Measurements from ENCODE around the gene IL1RL1.

The IL1RL1 gene

DNA sequence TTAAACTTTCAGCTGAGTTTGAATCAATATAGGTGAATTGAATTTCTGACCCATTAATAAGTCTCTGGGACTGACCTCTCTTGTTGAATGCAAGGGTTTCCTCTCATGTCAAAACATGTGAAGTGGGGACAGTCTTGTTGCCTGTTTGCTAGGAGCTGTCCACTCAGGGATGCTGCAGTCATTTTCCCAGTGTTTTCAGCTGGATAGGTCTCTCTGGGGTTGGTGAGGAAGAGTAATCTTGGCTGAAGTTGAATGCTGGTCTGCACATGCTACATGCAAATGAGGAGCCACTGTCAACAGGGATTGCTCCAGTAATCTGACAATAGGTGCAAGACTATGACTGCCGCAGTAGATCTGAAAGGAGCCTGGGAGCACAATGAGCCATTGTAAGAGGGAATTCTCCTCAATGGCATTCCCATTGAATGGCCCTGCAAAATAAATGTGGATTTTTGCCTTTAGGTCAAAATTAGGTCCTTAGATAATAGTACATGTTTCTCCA is 34.1 kb upstream of the IL1RL1 start:
- Histone ChIP-seq H3K27ac (ENCODE audit: low read depth, low read length) (no peak overlapping the region), H3K79me2 (ENCODE audit: control insufficient read depth, insufficient read depth, low read length, unreplicated experiment) (no peaks in the 10 kb centered on the region), H3K27me3 (ENCODE audit: insufficient read depth, low read length) (peaks cover 3% of the 10 kb centered on the region), H3K36me3 (ENCODE audit: insufficient read depth, low read length) (no peaks in the 10 kb centered on the region), H2AFZ (ENCODE audit: low read length, unreplicated experiment) (no peak overlapping the region), H3K4me1 (ENCODE audit: control insufficient read depth, insufficient read depth, low read length, unreplicated experiment) (no peaks in the 10 kb centered on the region), H3K4me3 (ENCODE audit: low read depth, low read length) (no peak overlapping the region)

DNA sequence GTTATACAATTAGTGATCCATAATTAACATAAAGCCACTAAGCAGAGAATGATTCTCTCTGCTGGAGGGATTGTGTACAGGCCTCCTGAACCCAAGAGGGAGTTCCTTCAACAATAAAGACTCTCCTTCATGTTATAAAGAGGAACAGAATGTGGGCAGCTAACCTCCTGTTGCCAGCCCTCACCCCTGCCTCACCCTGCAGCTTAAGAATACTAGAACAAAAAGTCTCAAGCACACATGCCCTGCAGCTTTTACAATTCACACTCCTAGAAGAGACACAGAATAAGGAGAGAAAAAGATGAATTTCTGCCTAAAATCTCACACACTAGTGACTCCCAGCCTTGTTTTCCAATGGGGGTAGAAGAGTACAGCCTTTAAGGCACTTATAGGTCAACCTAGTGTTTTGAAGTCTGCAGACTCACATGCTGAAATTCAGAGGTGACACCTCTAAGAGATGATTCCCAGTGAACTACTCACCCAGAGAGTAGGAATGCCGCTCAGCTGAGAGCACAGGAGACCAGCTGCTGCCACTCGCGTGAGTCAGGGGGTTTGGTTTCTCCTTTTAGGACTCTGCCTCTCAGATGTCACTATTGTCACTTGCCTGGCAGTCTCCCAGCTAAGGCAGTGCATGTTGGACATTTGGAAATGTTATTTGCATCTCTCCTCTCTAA is 32.5 kb upstream of the IL1RL1 start:
- no peaks in the 10 kb centered on the region for H3K36me3 ChIP-seq (ENCODE audit: insufficient read depth, low read length)
- no peaks in the 10 kb centered on the region for H3K4me1 ChIP-seq (ENCODE audit: control insufficient read depth, insufficient read depth, low read length, unreplicated experiment)
- H3K79me2 ChIP-seq (ENCODE audit: control insufficient read depth, insufficient read depth, low read length, unreplicated experiment), result no peaks in the 10 kb centered on the region
- no peak overlapping the region for H2AFZ ChIP-seq (ENCODE audit: low read length, unreplicated experiment)
- H3K27ac ChIP-seq (ENCODE audit: low read depth, low read length), result no peak overlapping the region
- no peak overlapping the region for H3K4me3 ChIP-seq (ENCODE audit: low read depth, low read length)
- peaks cover 3% of the 10 kb centered on the region for H3K27me3 ChIP-seq (ENCODE audit: insufficient read depth, low read length)

DNA sequence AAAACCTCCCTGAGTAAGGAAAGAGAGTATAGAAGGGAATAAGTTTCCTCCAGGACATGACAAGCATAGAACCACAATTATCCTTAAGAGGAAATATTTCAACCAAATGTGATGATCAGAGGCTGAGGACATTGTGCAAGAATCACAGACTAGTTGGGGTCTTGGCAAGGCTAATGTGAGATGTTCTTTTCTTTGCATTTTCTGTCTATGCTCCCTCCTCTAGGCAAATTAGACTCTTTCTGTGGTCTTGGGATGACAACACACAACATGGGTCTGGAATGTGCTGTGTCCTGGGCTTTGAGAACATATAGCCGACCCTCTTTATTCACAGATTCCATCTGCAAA is 32.0 kb upstream of the IL1RL1 start:
- Histone ChIP-seq H3K4me1 (ENCODE audit: control insufficient read depth, insufficient read depth, low read length, unreplicated experiment) (no peaks in the 10 kb centered on the region), H3K27ac (ENCODE audit: low read depth, low read length) (no peak overlapping the region), H2AFZ (ENCODE audit: low read length, unreplicated experiment) (no peak overlapping the region), H3K4me3 (ENCODE audit: low read depth, low read length) (no peak overlapping the region), H3K36me3 (ENCODE audit: insufficient read depth, low read length) (no peaks in the 10 kb centered on the region), H3K79me2 (ENCODE audit: control insufficient read depth, insufficient read depth, low read length, unreplicated experiment) (no peaks in the 10 kb centered on the region), H3K27me3 (ENCODE audit: insufficient read depth, low read length) (peaks cover 3% of the 10 kb centered on the region)

DNA sequence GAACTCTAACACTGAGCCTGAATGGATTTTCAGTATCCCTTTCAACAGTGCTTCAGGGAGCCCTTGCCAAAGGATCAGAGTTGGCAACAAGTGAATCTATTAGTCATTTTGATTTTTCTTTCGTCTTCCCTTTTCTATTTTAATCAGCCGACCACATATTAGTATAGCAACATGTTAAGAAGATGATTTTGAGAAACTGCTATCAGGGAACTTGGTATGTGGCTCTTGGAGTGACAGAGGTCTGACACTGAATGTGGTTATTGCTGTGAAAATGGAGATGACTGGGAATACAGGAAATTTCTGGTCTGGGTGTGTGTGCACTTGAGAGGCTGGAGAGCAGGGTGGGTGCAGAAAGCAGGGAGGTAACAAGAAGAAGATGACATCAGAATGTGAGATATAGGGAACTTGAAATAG is 28.7 kb upstream of the IL1RL1 start:
- H2AFZ ChIP-seq (ENCODE audit: low read length, unreplicated experiment), result no peak overlapping the region
- no peaks in the 10 kb centered on the region for H3K36me3 ChIP-seq (ENCODE audit: insufficient read depth, low read length)
- H3K4me3 ChIP-seq (ENCODE audit: low read depth, low read length), result no peak overlapping the region
- no peak overlapping the region for H3K27ac ChIP-seq (ENCODE audit: low read depth, low read length)
- H3K27me3 ChIP-seq (ENCODE audit: insufficient read depth, low read length), result no peaks in the 10 kb centered on the region
- H3K79me2 ChIP-seq (ENCODE audit: control insufficient read depth, insufficient read depth, low read length, unreplicated experiment), result no peaks in the 10 kb centered on the region
- no peaks in the 10 kb centered on the region for H3K4me1 ChIP-seq (ENCODE audit: control insufficient read depth, insufficient read depth, low read length, unreplicated experiment)

DNA sequence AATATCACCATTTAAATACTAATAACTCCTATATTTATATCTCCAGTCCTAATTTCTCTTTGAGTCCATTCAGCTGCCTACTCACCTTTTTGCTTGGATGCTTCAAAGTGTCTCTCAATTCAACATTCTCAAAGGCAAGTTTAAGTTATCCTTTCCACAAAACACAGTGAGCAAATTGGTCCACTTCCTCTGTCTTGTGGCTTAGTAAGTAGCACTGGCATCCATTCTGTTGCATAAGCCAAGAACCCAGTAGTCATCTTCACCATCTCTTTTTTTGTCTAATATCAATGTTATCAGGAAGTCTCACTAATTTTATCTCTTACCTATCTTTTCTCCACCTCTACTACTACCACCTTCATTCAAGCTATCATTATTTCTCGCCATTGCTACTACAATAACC is 27.4 kb upstream of the IL1RL1 start:
- Histone ChIP-seq H3K27me3 (ENCODE audit: insufficient read depth, low read length) (no peaks in the 10 kb centered on the region), H3K79me2 (ENCODE audit: control insufficient read depth, insufficient read depth, low read length, unreplicated experiment) (no peaks in the 10 kb centered on the region), H2AFZ (ENCODE audit: low read length, unreplicated experiment) (no peak overlapping the region), H3K4me1 (ENCODE audit: control insufficient read depth, insufficient read depth, low read length, unreplicated experiment) (no peaks in the 10 kb centered on the region), H3K27ac (ENCODE audit: low read depth, low read length) (no peak overlapping the region), H3K36me3 (ENCODE audit: insufficient read depth, low read length) (no peaks in the 10 kb centered on the region), H3K4me3 (ENCODE audit: low read depth, low read length) (no peak overlapping the region)

DNA sequence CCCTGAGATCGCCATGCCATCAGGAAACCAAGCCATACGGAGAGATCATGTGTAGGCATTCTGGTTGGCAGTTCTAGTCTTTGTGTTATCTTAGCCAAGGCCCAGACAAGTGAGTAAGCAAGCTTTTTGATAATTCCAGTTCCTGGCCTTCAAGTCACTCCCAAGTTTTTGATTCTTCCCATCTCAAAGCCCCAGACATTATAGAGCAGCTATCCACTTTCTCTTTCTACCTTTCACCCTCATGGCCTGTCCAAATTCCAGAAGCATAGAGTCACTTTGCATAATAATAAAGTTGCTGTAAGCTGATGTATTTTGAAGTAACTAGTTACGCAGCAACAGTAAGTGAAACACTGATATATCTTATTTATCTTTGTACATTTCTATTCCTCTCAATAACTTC is 26.8 kb upstream of the IL1RL1 start:
- no peak overlapping the region for H2AFZ ChIP-seq (ENCODE audit: low read length, unreplicated experiment)

DNA sequence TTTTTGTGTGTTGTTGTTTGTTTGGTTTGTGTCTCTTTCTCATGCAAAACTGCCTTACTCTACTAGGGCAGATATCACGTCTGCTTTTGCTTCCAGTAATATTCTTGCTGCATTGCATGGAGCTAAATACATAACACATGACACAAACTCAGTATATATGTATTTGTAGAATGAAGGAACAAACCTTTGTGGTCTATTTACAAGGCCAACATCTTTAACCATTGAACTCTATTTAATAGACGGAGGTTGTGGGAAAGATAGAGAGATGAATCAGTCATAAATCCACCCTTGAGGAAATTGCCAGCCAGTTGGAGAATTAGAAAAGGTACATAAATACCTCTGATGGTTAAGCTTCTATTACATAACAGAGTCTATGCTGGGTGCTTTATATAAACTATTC is 26.0 kb upstream of the IL1RL1 start:
- Histone ChIP-seq H3K27ac (ENCODE audit: low read depth, low read length) (no peak overlapping the region), H3K4me1 (ENCODE audit: control insufficient read depth, insufficient read depth, low read length, unreplicated experiment) (no peaks in the 10 kb centered on the region), H2AFZ (ENCODE audit: low read length, unreplicated experiment) (no peak overlapping the region), H3K4me3 (ENCODE audit: low read depth, low read length) (no peak overlapping the region), H3K79me2 (ENCODE audit: control insufficient read depth, insufficient read depth, low read length, unreplicated experiment) (no peaks in the 10 kb centered on the region), H3K27me3 (ENCODE audit: insufficient read depth, low read length) (no peaks in the 10 kb centered on the region), H3K36me3 (ENCODE audit: insufficient read depth, low read length) (no peaks in the 10 kb centered on the region)

More for the DNA sequence above, 26.8 kb upstream of the IL1RL1 start:
- Histone ChIP-seq H3K4me1 (ENCODE audit: control insufficient read depth, insufficient read depth, low read length, unreplicated experiment) (no peaks in the 10 kb centered on the region), H3K79me2 (ENCODE audit: control insufficient read depth, insufficient read depth, low read length, unreplicated experiment) (no peaks in the 10 kb centered on the region), H3K27me3 (ENCODE audit: insufficient read depth, low read length) (no peaks in the 10 kb centered on the region), H3K27ac (ENCODE audit: low read depth, low read length) (no peak overlapping the region), H3K36me3 (ENCODE audit: insufficient read depth, low read length) (no peaks in the 10 kb centered on the region), H3K4me3 (ENCODE audit: low read depth, low read length) (no peak overlapping the region)

DNA sequence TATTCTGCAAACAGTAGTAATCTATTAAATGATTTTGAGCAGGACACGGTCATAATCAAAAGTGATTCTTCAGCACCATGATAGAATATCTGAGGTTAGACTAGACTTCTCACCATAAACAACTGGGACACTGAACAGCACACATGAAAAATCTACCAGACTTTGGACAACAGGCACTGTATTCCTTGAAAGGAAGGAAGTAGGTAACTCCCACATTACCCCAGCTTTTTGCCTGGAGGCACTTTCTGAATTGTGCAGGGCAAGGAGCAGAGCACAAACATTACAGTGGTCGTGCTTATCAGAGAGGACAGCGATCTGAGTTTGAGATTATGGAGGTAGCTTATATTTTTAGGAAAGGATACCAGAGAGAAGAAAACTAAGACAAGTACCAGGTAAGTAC is 25.3 kb upstream of the IL1RL1 start:
- no peak overlapping the region for H3K4me3 ChIP-seq (ENCODE audit: low read depth, low read length)
- no peaks in the 10 kb centered on the region for H3K4me1 ChIP-seq (ENCODE audit: control insufficient read depth, insufficient read depth, low read length, unreplicated experiment)
- no peak overlapping the region for H3K27ac ChIP-seq (ENCODE audit: low read depth, low read length)
- H2AFZ ChIP-seq (ENCODE audit: low read length, unreplicated experiment), result no peak overlapping the region
- H3K79me2 ChIP-seq (ENCODE audit: control insufficient read depth, insufficient read depth, low read length, unreplicated experiment), result no peaks in the 10 kb centered on the region
- H3K36me3 ChIP-seq (ENCODE audit: insufficient read depth, low read length), result no peaks in the 10 kb centered on the region
- H3K27me3 ChIP-seq (ENCODE audit: insufficient read depth, low read length), result no peaks in the 10 kb centered on the region

DNA sequence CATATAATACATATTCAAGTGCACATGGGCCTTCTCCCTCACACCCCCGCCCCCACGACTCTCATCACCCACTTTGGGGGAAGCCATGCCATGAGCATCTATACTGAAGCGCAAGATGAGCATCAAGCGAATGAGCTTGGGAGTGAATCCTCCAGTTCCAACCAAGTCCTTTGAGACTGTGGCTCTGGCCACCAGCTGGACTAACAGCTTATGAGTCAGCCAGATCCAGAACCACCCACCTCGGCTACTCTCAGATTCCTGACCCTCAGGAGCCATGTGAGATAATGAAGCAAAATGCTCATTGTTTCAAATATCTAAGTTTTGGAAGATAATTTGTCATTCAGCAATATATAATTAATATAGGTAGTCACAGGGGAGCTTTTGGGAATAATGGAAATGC is 22.2 kb upstream of the IL1RL1 start:
- no peak overlapping the region for H2AFZ ChIP-seq (ENCODE audit: low read length, unreplicated experiment)

DNA sequence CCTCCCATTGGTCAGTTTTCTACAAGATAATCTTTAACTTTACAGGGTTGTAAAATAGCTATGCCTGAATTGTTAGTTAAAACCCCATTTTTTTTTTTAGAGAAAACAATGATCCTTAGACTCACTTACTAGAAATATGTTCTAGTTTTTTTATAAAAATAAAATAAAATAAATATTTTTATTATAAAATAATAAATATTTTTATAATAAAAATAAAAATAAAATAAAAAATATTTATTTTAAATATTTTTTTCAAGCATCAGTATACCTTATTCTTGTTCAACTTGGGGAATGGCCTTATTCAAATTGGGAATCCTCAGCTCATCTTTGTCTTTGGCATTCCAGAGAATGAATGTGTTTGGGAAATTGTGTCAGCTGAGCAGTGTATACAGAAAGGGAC is 20.8 kb upstream of the IL1RL1 start:
- Histone ChIP-seq H3K4me3 (ENCODE audit: low read depth, low read length) (no peak overlapping the region), H3K27me3 (ENCODE audit: insufficient read depth, low read length) (no peaks in the 10 kb centered on the region), H2AFZ (ENCODE audit: low read length, unreplicated experiment) (no peak overlapping the region), H3K79me2 (ENCODE audit: control insufficient read depth, insufficient read depth, low read length, unreplicated experiment) (no peaks in the 10 kb centered on the region), H3K36me3 (ENCODE audit: insufficient read depth, low read length) (no peaks in the 10 kb centered on the region), H3K27ac (ENCODE audit: low read depth, low read length) (no peak overlapping the region), H3K4me1 (ENCODE audit: control insufficient read depth, insufficient read depth, low read length, unreplicated experiment) (peaks cover 11% of the 10 kb centered on the region)

More for the DNA sequence above, 22.2 kb upstream of the IL1RL1 start:
- H3K36me3 ChIP-seq (ENCODE audit: insufficient read depth, low read length), result no peaks in the 10 kb centered on the region
- no peaks in the 10 kb centered on the region for H3K4me1 ChIP-seq (ENCODE audit: control insufficient read depth, insufficient read depth, low read length, unreplicated experiment)
- no peaks in the 10 kb centered on the region for H3K79me2 ChIP-seq (ENCODE audit: control insufficient read depth, insufficient read depth, low read length, unreplicated experiment)
- no peaks in the 10 kb centered on the region for H3K27me3 ChIP-seq (ENCODE audit: insufficient read depth, low read length)
- no peak overlapping the region for H3K27ac ChIP-seq (ENCODE audit: low read depth, low read length)
- no peak overlapping the region for H3K4me3 ChIP-seq (ENCODE audit: low read depth, low read length)

DNA sequence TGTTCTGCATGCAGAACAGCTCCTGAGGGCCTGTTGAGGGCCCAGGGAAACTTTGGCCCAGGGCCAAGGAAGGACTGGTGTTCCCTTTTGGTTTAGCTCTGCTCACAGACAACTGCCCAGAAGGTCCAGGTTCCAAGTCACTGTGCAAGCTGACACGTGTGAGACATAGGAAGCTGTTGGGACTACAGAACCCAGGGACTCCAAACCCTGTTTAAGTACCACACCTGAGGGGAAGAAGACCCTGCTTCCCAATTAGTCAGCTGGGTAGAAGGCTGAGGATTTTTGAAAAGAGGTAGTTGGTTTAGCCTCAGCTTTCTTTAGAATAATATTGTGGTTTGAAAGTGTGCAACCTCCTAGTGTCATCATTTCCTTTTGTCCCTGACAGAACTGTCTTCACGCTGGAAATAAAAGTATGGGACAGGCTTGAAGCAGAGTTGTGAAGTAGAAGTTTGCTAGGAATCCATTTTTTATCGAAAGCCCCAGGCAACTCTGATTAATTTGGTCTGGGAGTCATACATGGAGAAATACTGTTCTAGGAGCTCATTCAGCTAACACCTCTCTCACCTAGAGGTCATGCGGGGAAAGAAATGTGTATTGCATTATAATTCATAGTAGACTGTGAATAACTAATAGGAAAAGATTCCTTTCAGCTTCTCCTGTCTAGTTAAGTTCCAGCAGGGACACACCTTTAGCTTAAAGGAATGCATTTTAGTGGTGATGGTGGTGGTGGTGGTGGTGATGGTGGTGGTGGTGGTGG is 19.9 kb upstream of the IL1RL1 start:
- Histone ChIP-seq H3K27ac (ENCODE audit: low read depth, low read length) (no peak overlapping the region), H2AFZ (ENCODE audit: low read length, unreplicated experiment) (no peak overlapping the region), H3K27me3 (ENCODE audit: insufficient read depth, low read length) (no peaks in the 10 kb centered on the region), H3K4me3 (ENCODE audit: low read depth, low read length) (no peak overlapping the region), H3K4me1 (ENCODE audit: control insufficient read depth, insufficient read depth, low read length, unreplicated experiment) (peaks cover 11% of the 10 kb centered on the region), H3K79me2 (ENCODE audit: control insufficient read depth, insufficient read depth, low read length, unreplicated experiment) (no peaks in the 10 kb centered on the region), H3K36me3 (ENCODE audit: insufficient read depth, low read length) (no peaks in the 10 kb centered on the region)
